IMR-90 (cell line): ENCODE data around the gene HECW1. TPM values are rescaled to one million over a fixed set of nuclear protein-coding genes. Genes with fewer than 3 reads are reported as not detected.

Experiments
- ATAC-seq: fragments of 200-7000 bp; cut with Tn5 transposase; 2 replicates; pipeline ENCODE4 v1.9.1; 2020; ENCODE audit warnings: low read depth, mild to moderate bottlenecking, moderate library complexity
- BruUV-seq: library from RNA; stranded (reverse); fragments of 400-500 nt; replicated peaks from 2 replicates; lab custom pipeline; 2021; lab: Mats Ljungman, UMichigan
- CTCF ChIA-PET: fragments of 300-600 bp; formaldehyde crosslinking; extraction: SDS; loops from one replicate; lab custom pipeline; 2021; ENCODE audit warnings: antibody characterized with exemption; lab: Yijun Ruan, JAX
- POLR2A ChIA-PET: fragments of 300-600 bp; sonication (Branson Sonifier 250); formaldehyde crosslinking; loops from one replicate; lab custom pipeline; 2022; ENCODE audit warnings: antibody characterized with exemption; ENCODE audit not compliant: unreplicated experiment; lab: Charles Lee
- DNase-seq: peaks from one replicate; pipeline ENCODE4 v3.0.0; 2013
- H2AFZ ChIP-seq: replicated peaks from 2 replicates; pipeline ENCODE3; 2013; ENCODE audit warnings: low read length, mild to moderate bottlenecking; ENCODE audit not compliant: poor library complexity
- H2AK5ac ChIP-seq: 2 replicates; pipeline ENCODE4 v1.6.1; 2013; ENCODE audit warnings: low read depth, low read length, inconsistent platforms
- H2AK9ac ChIP-seq: replicated peaks from 2 replicates; pipeline ENCODE3; 2013; ENCODE audit warnings: mild to moderate bottlenecking, low read depth, low read length, moderate library complexity; ENCODE audit not compliant: poor library complexity
- H2BK120ac ChIP-seq: 2 replicates; pipeline ENCODE4 v1.6.1; 2013; ENCODE audit warnings: low read depth, low read length, inconsistent platforms
- H2BK15ac ChIP-seq: 3 replicates; pipeline ENCODE4 v1.6.1; 2013; ENCODE audit warnings: low read depth, low read length, inconsistent platforms
- H2BK20ac ChIP-seq: 2 replicates; pipeline ENCODE4 v1.6.1; 2013; ENCODE audit warnings: low read depth, mild to moderate bottlenecking, inconsistent platforms, low read length, moderate library complexity
- H2BK5ac ChIP-seq: 2 replicates; pipeline ENCODE4 v1.6.1; 2013; ENCODE audit warnings: mild to moderate bottlenecking, low read depth, low read length, inconsistent platforms; ENCODE audit not compliant: poor library complexity, severe bottlenecking
- H3K14ac ChIP-seq: replicated peaks from 2 replicates; pipeline ENCODE4 v1.6.1; 2013; ENCODE audit warnings: low read depth, low read length, inconsistent platforms
- H3K18ac ChIP-seq: 2 replicates; pipeline ENCODE4 v1.6.1; 2013; ENCODE audit warnings: low read depth, low read length, control low read depth
- H3K23ac ChIP-seq: 2 replicates; pipeline ENCODE4 v1.6.1; 2013; ENCODE audit warnings: low read depth, low read length, inconsistent platforms
- H3K27ac ChIP-seq: 2 replicates; pipeline ENCODE4 v1.5.1; 2013; ENCODE audit warnings: mild to moderate bottlenecking, control low read depth, low read length; ENCODE audit not compliant: insufficient read depth
- H3K27me3 ChIP-seq: 2 replicates; pipeline ENCODE4 v1.6.1; 2013; ENCODE audit warnings: low read length; ENCODE audit not compliant: control insufficient read depth, insufficient read depth
- H3K36me3 ChIP-seq: 2 replicates; pipeline ENCODE4 v1.6.1; 2013; ENCODE audit warnings: low read length, mixed read lengths; ENCODE audit not compliant: control insufficient read depth, insufficient read depth
- H3K4ac ChIP-seq: 2 replicates; pipeline ENCODE4 v1.6.1; 2013; ENCODE audit warnings: low read depth, low read length, inconsistent platforms
- H3K4me1 ChIP-seq: 2 replicates; pipeline ENCODE4 v1.6.1; 2013; ENCODE audit warnings: low read length, mixed read lengths; ENCODE audit not compliant: control insufficient read depth, insufficient read depth
- H3K4me2 ChIP-seq: 2 replicates; pipeline ENCODE4 v1.6.1; 2013; ENCODE audit warnings: low read depth, mild to moderate bottlenecking, control low read depth, low read length, moderate library complexity
- H3K4me3 ChIP-seq: 2 replicates; pipeline ENCODE4 v1.5.1; 2013; ENCODE audit warnings: low read depth, mild to moderate bottlenecking, control low read depth, low read length, moderate library complexity; ENCODE audit not compliant: insufficient read depth
- H3K56ac ChIP-seq: 2 replicates; pipeline ENCODE4 v1.6.1; 2013; ENCODE audit warnings: low read length, inconsistent platforms; ENCODE audit not compliant: insufficient read depth; ENCODE audit errors: extremely low read depth
- H3K79me1 ChIP-seq, 2 experiments: 2 replicates each; pipeline ENCODE4 v1.6.1; 2013; ENCODE audit warnings: low read length in 2 of 2, inconsistent platforms in 1 of 2, low read depth in 1 of 2
- H3K9ac ChIP-seq: 2 replicates; pipeline ENCODE4 v1.6.1; 2013; ENCODE audit warnings: low read depth, low read length, control low read depth
- H3K9me1 ChIP-seq: 2 replicates; pipeline ENCODE4 v1.6.1; 2013; ENCODE audit warnings: low read length, inconsistent platforms; ENCODE audit not compliant: insufficient read depth
- H3K9me3 ChIP-seq: 2 replicates; pipeline ENCODE4 v1.6.1; 2013; ENCODE audit warnings: low read length; ENCODE audit not compliant: control insufficient read depth, insufficient read depth
- H4K20me1 ChIP-seq: 2 replicates; pipeline ENCODE4 v1.6.1; 2013; ENCODE audit warnings: low read length, inconsistent platforms; ENCODE audit not compliant: insufficient read depth
- H4K5ac ChIP-seq: 2 replicates; pipeline ENCODE4 v1.6.1; 2013; ENCODE audit warnings: mild to moderate bottlenecking, low read depth, low read length, control low read depth
- H4K8ac ChIP-seq, 2 experiments: 2 replicates each; pipeline ENCODE4 v1.6.1; 2013; ENCODE audit warnings: low read depth in 2 of 2, low read length in 2 of 2, control low read depth in 1 of 2, inconsistent platforms in 1 of 2
- H4K91ac ChIP-seq: 2 replicates; pipeline ENCODE4 v1.6.1; 2013; ENCODE audit warnings: low read depth, low read length, inconsistent platforms; ENCODE audit not compliant: insufficient read depth
- BHLHE40 ChIP-seq: fragments of 150-350 bp; IDR thresholded peaks from 2 replicates; pipeline ENCODE4 v1.6.1; 2016; ENCODE audit warnings: mild to moderate bottlenecking, low read depth, low read length
- CEBPB ChIP-seq: IDR thresholded peaks from 2 replicates; pipeline ENCODE4 v1.6.1; 2012; ENCODE audit warnings: low read depth, low read length, improper control_type of control experiment
- CHD1 ChIP-seq: IDR thresholded peaks from 2 replicates; pipeline ENCODE4 v1.6.1; 2012; ENCODE audit warnings: low read depth, low read length, improper control_type of control experiment
- CTCF ChIP-seq: conservative IDR thresholded peaks from 2 replicates; pipeline ENCODE4 v1.5.1; 2012; ENCODE audit warnings: mild to moderate bottlenecking, low read depth, low read length, improper control_type of control experiment
- FOS ChIP-seq: fragments of 150-350 bp; IDR thresholded peaks from 2 replicates; pipeline ENCODE4 v1.6.1; 2016; ENCODE audit warnings: low read depth, low read length
- MAFK ChIP-seq: IDR thresholded peaks from 2 replicates; pipeline ENCODE4 v1.6.1; 2012; ENCODE audit warnings: low read depth, low read length, improper control_type of control experiment
- MAZ ChIP-seq: IDR thresholded peaks from 2 replicates; pipeline ENCODE4 v1.6.1; 2012; ENCODE audit warnings: low read depth, mild to moderate bottlenecking, low read length, improper control_type of control experiment, moderate library complexity, borderline replicate concordance
- MXI1 ChIP-seq: IDR thresholded peaks from 2 replicates; pipeline ENCODE4 v1.6.1; 2012; ENCODE audit warnings: low read depth, mild to moderate bottlenecking, low read length, moderate library complexity, borderline replicate concordance
- NFE2L2 ChIP-seq: fragments of 150-350 bp; IDR thresholded peaks from 2 replicates; pipeline ENCODE4 v1.6.1; 2016; ENCODE audit warnings: low read depth, mild to moderate bottlenecking, low read length
- POLR2A ChIP-seq: IDR thresholded peaks from 2 replicates; pipeline ENCODE4 v1.6.1; 2012; ENCODE audit warnings: mild to moderate bottlenecking, low read depth, low read length
- RAD21 ChIP-seq: IDR thresholded peaks from 2 replicates; pipeline ENCODE4 v1.6.1; 2012; ENCODE audit warnings: low read length, improper control_type of control experiment
- RCOR1 ChIP-seq: IDR thresholded peaks from 2 replicates; pipeline ENCODE4 v1.6.1; 2012; ENCODE audit warnings: mild to moderate bottlenecking, low read length, improper control_type of control experiment; ENCODE audit not compliant: insufficient replicate concordance
- RFX5 ChIP-seq: IDR thresholded peaks from 2 replicates; pipeline ENCODE4 v1.8.0; 2012; ENCODE audit warnings: low read depth, mild to moderate bottlenecking, low read length, moderate library complexity
- SMC3 ChIP-seq: fragments of 150-350 bp; IDR thresholded peaks from 2 replicates; pipeline ENCODE4 v1.6.1; 2016; ENCODE audit warnings: low read depth, mild to moderate bottlenecking, antibody characterized with exemption, low read length, moderate library complexity
- WGBS, 2 experiments: methylation state at CpG; one replicate each; pipeline versions ENCODE4 v1.1.5 to v1.1.7; 2013; ENCODE audit warnings: missing lambda C conversion rate in 2 of 2; ENCODE audit not compliant: insufficient read length in 1 of 2; ENCODE audit errors: extremely low coverage in 2 of 2; 5-methylcytosine and 5-hydroxymethylcytosine counted together
- dilution Hi-C: fragments of 300-500 bp; cut with HindIII; formaldehyde crosslinking; loops from one replicate; pipeline ENCODE4 v1.14.3; 2018; ENCODE audit warnings: low sequenced_read_pairs; ENCODE audit not compliant: unreplicated experiment
- in situ Hi-C: fragments of 300-500 bp; cut with MboI; formaldehyde crosslinking; loops from 3 replicates; pipeline ENCODE4 v1.14.3; 2019; ENCODE audit warnings: low sequenced_read_pairs, inconsistent platforms, mixed read lengths
- intact Hi-C: fragments of 100-400 bp; cut with micrococcal nuclease; formaldehyde crosslinking; loops from 2 replicates; pipeline ENCODE4 v1.10.0; 2022
- polyA plus RNA-seq, 3 experiments: library from polyadenylated mRNA; depleted of rRNA; stranded (reverse); fragments of >200 nt; gene quantifications; 2 replicates each; pipeline ENCODE4 v1.2.3, GENCODE V29; 2012; ENCODE audit warnings: low replicate concordance in 1 of 3
- total RNA-seq: library from RNA; depleted of rRNA; stranded (reverse); fragments of >200 nt; gene quantifications from 2 replicates; pipeline ENCODE4 v1.2.3, GENCODE V29; 2012
- TF ChIP-seq, protein P1 (sequence below): fragments of 150-350 bp; IDR thresholded peaks from 2 replicates; pipeline ENCODE4 v1.6.1; 2016; ENCODE audit warnings: low read depth, mild to moderate bottlenecking, low read length, moderate library complexity, borderline replicate concordance
- TF ChIP-seq, protein P2 (sequence below): fragments of 150-350 bp; IDR thresholded peaks from 2 replicates; pipeline ENCODE4 v1.6.1; 2017; ENCODE audit warnings: mild to moderate bottlenecking, antibody characterized with exemption, low read length, low read depth

HECW1 gene
- total and polyA plus RNA-seq, 2 of the 4 experiments (the other 2 are of a cell fraction): 0.56 to 1.3 TPM

DNA sequence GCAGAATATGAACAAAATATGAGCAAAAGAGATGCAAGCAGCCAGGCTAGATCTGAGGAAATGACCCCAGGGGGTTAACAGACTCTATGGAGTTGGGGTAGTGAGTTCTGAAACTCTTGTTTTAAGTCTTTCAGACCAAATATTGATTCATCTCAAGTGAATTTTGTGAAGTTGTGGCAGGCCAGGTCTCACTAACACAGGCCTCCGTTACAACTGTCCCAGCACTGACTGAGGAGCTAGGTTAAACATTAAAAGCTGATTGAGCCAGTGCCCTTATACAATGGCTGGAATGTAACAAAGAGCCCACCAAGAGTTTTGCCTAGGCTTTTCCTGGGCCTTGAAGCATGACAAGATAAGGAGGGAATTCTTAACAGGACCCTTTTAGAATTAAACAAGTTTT is 278.1 kb downstream of the HECW1 start:
- Histone ChIP-seq H4K20me1 (no peaks in the 10 kb centered on the region), H2AK5ac (no peak overlapping the region), H2AFZ (no peak overlapping the region), H3K9ac (no peak overlapping the region), H3K79me1 (no peaks in the 10 kb centered on the region), H3K27me3 (no peaks in the 10 kb centered on the region; the same call in 1 of the 2 replicates), H3K4ac (no peak overlapping the region), H3K36me3 (no peaks in the 10 kb centered on the region), H3K4me3 (no peak overlapping the region), H3K56ac (no peak overlapping the region), H3K4me1 (no peaks in the 10 kb centered on the region), H2BK15ac (no peak overlapping the region), H2AK9ac (no peak overlapping the region), H3K4me2 (no peak overlapping the region), H3K23ac (no peak overlapping the region), H3K9me1 (no peaks in the 10 kb centered on the region), H4K91ac (no peak overlapping the region), H3K9me3 (no peaks in the 10 kb centered on the region), H3K14ac (no peak overlapping the region), H2BK120ac (no peak overlapping the region), H2BK5ac (no peak overlapping the region), H2BK20ac (no peak overlapping the region), H4K8ac (no peak overlapping the region), H3K18ac (no peak overlapping the region), H4K5ac (no peak overlapping the region), H3K27ac (no peak overlapping the region)
- TF ChIP-seq MAFK (no peak), POLR2A (no peak), RAD21 (no peak), SMC3 (no peak), NFE2L2 (no peak), RFX5 (no peak), CEBPB (no peak), MXI1 (no peak), MAZ (no peak), CHD1 (no peak), CTCF (no peak), RCOR1 (no peak), BHLHE40 (no peak), FOS (no peak)
- TF ChIP-seq, protein P1, sequence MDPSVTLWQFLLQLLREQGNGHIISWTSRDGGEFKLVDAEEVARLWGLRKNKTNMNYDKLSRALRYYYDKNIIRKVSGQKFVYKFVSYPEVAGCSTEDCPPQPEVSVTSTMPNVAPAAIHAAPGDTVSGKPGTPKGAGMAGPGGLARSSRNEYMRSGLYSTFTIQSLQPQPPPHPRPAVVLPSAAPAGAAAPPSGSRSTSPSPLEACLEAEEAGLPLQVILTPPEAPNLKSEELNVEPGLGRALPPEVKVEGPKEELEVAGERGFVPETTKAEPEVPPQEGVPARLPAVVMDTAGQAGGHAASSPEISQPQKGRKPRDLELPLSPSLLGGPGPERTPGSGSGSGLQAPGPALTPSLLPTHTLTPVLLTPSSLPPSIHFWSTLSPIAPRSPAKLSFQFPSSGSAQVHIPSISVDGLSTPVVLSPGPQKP: no peak
- TF ChIP-seq, protein P2, sequence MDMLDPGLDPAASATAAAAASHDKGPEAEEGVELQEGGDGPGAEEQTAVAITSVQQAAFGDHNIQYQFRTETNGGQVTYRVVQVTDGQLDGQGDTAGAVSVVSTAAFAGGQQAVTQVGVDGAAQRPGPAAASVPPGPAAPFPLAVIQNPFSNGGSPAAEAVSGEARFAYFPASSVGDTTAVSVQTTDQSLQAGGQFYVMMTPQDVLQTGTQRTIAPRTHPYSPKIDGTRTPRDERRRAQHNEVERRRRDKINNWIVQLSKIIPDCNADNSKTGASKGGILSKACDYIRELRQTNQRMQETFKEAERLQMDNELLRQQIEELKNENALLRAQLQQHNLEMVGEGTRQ: no peak
- ChIA-PET CTCF (no interaction called here), POLR2A (no interaction called here)
- intact Hi-C loops (no loop called here), in situ Hi-C loops (no loop called here), dilution Hi-C loops (no loop called here)
- no CpG with 5 or more reads among the region's 1 CpG for WGBS, 2 experiments
- DNase-seq (no peak), ATAC-seq (no peak)
- BruUV-seq: no TSS peak
